ENCODE results near the gene CAST. TPM values are rescaled to one million over a fixed set of nuclear protein-coding genes. Genes with fewer than 3 reads are reported as not detected.

CAST gene
- total RNA-seq, 1 experiment from 2014 or later = 418 TPM

GRCh38 chr5:96619946-96620345 lies 42.2 kb upstream of the CAST start:
- BruUV-seq (replicated peaks) = no TSS peak

GRCh38 chr5:96624596-96624995 lies 37.6 kb upstream of the CAST start:
- POLR2A ChIA-PET = no interaction called here

More at GRCh38 chr5:96619946-96620345, 42.2 kb upstream of the CAST start:
- Mint-ChIP-seq H3K4me1 (ENCODE audit: low read depth, unreplicated experiment) (no peaks in the 10 kb centered on the region), H3K36me3 (ENCODE audit: insufficient read depth, unreplicated experiment) (no peaks in the 10 kb centered on the region), H3K9me3 (ENCODE audit: unreplicated experiment) (peaks cover 11% of the 10 kb centered on the region), H3K27me3 (ENCODE audit: insufficient read depth, unreplicated experiment) (no peaks in the 10 kb centered on the region), H3K4me3 (ENCODE audit: unreplicated experiment) (no peak overlapping the region), H3K27ac (ENCODE audit: unreplicated experiment) (no peak overlapping the region)
- peaks cover 22% of the 10 kb centered on the region for H3K9me3 ChIP-seq
- H3K36me3 ChIP-seq (ENCODE audit: control insufficient read depth, insufficient read depth, low read length) = no peaks in the 10 kb centered on the region
- no peak for TF ChIP-seq CTCF (IDR thresholded peaks at IDR 0.05; ENCODE audit: insufficient read depth in 1 of 2, low read depth in 1 of 2, low read length in 1 of 2, severe bottlenecking in 1 of 2, unreplicated experiment in 1 of 2)
- H3K27me3 ChIP-seq (replicated peaks; ENCODE audit: control insufficient read depth, insufficient read depth, low read length) = no peaks in the 10 kb centered on the region
- intact Hi-C loops (cut with micrococcal nuclease; ENCODE audit: unreplicated experiment) = loop anchor here (10.0 kb wide), 1 partner anchor 315 kb away; the partner anchor contains the start of gene LNPEP
- no peak overlapping the region for H3K4me3 ChIP-seq (ENCODE audit: low read depth, low read length)
- H3K4me1 ChIP-seq = peaks cover 3% of the 10 kb centered on the region
- ChIA-PET POLR2A (no interaction called here), CTCF (no interaction called here)
- DNase-seq = no peak

GRCh38 chr5:96625365-96625764 lies 36.8 kb upstream of the CAST start:
- no peak for TF ChIP-seq CTCF (IDR thresholded peaks at IDR 0.05; ENCODE audit: insufficient read depth in 1 of 2, low read depth in 1 of 2, low read length in 1 of 2, severe bottlenecking in 1 of 2, unreplicated experiment in 1 of 2)
- no peaks in the 10 kb centered on the region for H3K36me3 Mint-ChIP-seq (ENCODE audit: insufficient read depth, unreplicated experiment)
- Histone ChIP-seq H3K9me3 (no peaks in the 10 kb centered on the region), H3K36me3 (ENCODE audit: control insufficient read depth, insufficient read depth, low read length) (no peaks in the 10 kb centered on the region), H3K4me3 (ENCODE audit: low read depth, low read length) (no peak overlapping the region), H3K27me3 (replicated peaks; ENCODE audit: control insufficient read depth, insufficient read depth, low read length) (no peaks in the 10 kb centered on the region), H3K4me1 (peaks cover 35% of the 10 kb centered on the region)
- DNase-seq = no peak
- intact Hi-C loops (cut with micrococcal nuclease; ENCODE audit: unreplicated experiment) = no loop called here
- H3K27ac Mint-ChIP-seq (ENCODE audit: unreplicated experiment) = no peak overlapping the region
- peaks cover 19% of the 10 kb centered on the region for H3K9me3 Mint-ChIP-seq (ENCODE audit: unreplicated experiment)
- no peaks in the 10 kb centered on the region for H3K27me3 Mint-ChIP-seq (ENCODE audit: insufficient read depth, unreplicated experiment)
- no TSS peak for BruUV-seq (replicated peaks)
- H3K4me1 Mint-ChIP-seq (ENCODE audit: low read depth, unreplicated experiment) = peaks cover 40% of the 10 kb centered on the region
- POLR2A ChIA-PET = no interaction called here
- CTCF ChIA-PET = interaction anchor here (0.7 to 1.1 kb wide), 2 partner anchors 12 to 629 kb away, joined by 3 read pairs; no protein-coding TSS in a partner anchor
- H3K4me3 Mint-ChIP-seq (ENCODE audit: unreplicated experiment) = no peak overlapping the region

More at GRCh38 chr5:96624596-96624995, 37.6 kb upstream of the CAST start:
- H3K27me3 Mint-ChIP-seq (ENCODE audit: insufficient read depth, unreplicated experiment) = no peaks in the 10 kb centered on the region
- no peak for TF ChIP-seq CTCF (IDR thresholded peaks at IDR 0.05; ENCODE audit: insufficient read depth in 1 of 2, low read depth in 1 of 2, low read length in 1 of 2, severe bottlenecking in 1 of 2, unreplicated experiment in 1 of 2)
- peaks cover 32% of the 10 kb centered on the region for H3K4me1 Mint-ChIP-seq (ENCODE audit: low read depth, unreplicated experiment)
- no peak for DNase-seq
- no peak overlapping the region for H3K27ac Mint-ChIP-seq (ENCODE audit: unreplicated experiment)
- Histone ChIP-seq H3K4me1 (peaks cover 30% of the 10 kb centered on the region), H3K27me3 (replicated peaks; ENCODE audit: control insufficient read depth, insufficient read depth, low read length) (no peaks in the 10 kb centered on the region), H3K36me3 (ENCODE audit: control insufficient read depth, insufficient read depth, low read length) (no peaks in the 10 kb centered on the region), H3K4me3 (ENCODE audit: low read depth, low read length) (no peak overlapping the region), H3K9me3 (no peaks in the 10 kb centered on the region)
- H3K4me3 Mint-ChIP-seq (ENCODE audit: unreplicated experiment) = no peak overlapping the region
- no TSS peak for BruUV-seq (replicated peaks)
- H3K9me3 Mint-ChIP-seq (ENCODE audit: unreplicated experiment) = peaks cover 11% of the 10 kb centered on the region
- H3K36me3 Mint-ChIP-seq (ENCODE audit: insufficient read depth, unreplicated experiment) = no peaks in the 10 kb centered on the region
- intact Hi-C loops (cut with micrococcal nuclease; ENCODE audit: unreplicated experiment) = no loop called here
- CTCF ChIA-PET = no interaction called here

All from Caco-2 (cell line).